Limb (tissue), 2 donors: Measurements from ENCODE around the gene CNBD2.
"Not testable (repeated sequence)": the region's sequence is repeated elsewhere in the genome, so short reads cannot be mapped to it uniquely, and the experiment has no call there.

ENCODE experiments used
- DNase-seq, 2 donors: peaks; one replicate each; pipeline ENCODE4 v3.0.0-alpha.2; 2016; ENCODE audit errors: extremely low spot score in 2 of 2

Gene CNBD2

DNA sequence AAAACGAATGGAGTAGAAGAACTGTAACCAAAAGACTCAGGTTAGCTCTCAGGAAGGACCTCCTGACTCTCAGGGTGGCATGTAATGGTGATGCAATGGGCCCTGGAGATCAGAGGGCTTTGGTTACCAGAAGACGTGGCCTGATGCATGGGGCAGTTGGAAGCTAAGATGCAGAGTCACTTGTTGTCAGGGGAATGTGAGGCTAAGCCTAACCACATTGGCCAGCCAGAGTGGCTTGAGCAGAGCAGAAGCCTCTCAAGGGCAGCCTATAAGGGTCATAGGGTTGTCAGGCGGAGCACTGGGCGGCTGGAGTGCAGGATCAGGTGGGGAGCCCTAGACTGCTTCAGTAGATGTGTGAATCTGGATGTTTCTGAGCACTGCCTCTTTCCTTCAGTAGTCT, 5.9 kb downstream of the CNBD2 start:
- no peak for DNase-seq

GRCh38 chr20:35975576-35976373, 7.4 kb downstream of the CNBD2 start:
- DNase-seq, result no peak

DNA sequence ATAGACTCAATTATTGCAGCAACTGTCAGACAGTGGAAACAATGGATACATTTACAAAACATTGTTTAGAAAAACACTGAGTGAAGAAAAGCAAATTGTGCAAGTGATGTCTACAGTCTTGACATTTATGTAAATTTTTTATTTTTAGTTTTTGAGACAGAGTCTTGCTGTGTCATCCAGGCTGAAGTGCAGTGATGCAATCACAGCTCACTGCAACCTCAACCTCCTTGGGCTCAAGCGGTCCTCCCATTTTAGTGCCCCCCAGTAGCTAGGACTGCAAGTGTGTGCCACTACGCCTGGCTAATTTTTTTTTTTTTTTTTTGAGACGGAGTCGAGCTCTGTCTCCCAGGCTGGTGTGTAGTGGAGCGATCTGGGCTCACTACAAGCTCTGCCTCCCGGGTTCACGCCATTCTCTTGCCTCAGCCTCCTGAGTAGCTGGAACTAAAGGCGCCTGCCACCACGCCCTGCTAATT, 9.7 kb downstream of the CNBD2 start:
- DNase-seq, result no peak

DNA sequence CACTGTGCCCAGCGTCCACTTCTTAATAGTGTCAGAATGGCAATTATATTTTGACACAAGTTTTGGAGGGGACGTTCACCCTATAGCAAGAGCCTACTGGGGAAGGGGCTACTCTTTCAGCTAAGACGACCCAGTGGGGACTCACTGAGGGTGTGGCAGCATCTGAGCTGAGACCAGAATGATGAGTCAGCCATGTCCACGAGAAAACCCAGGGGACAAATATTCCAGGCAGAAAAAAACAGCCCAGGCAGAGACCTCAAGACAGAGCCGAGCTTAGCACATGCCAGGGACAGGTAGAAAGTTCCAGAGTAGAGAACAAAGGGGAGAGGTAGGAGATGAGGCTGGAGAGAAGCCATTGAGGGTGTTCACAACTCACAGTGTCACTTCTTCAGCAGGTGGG, 11.2 kb downstream of the CNBD2 start:
- DNase-seq, result no peak

DNA sequence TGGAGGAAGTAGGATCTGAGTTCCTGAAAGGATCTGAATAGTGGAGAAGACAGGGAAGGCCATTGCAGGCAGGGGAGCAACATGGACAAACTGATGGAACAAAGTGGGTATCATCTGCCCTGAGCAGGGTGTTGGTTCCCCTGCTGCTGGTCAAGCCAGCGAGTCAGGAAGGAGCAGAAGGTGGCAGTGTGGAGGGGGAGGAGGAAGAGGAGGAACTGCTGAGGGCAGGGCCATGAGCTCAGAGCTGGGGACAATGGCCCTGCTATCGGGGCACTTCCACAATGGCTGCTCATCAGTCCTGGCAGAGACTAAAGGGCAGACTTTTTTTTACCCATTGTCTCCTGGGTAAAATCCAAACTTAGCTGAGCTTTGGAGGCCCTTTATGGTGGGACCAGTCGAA, 13.6 kb downstream of the CNBD2 start:
- no peak for DNase-seq

DNA sequence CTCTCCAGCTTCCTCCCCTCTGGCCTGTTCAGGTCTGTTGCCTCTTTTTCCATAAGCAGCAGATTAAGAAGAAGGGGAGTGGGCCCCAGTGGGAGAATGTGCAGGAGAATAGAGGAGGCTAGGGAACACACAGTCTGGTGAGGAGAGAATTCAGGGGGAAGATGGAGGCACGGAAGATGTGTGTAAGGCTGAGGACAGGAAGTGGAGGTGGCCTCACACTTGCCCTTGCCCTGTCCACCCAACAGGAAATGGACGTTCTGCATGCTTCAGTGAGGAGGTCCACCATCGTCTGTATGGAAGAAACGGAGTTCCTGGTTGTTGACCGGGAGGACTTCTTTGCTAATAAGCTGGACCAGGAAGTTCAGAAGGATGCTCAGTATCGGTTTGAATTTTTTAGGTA, 16.0 kb downstream of the CNBD2 start:
- DNase-seq, result no peak

- no peak for DNase-seq
Measured at GRCh38 chr20:35985806-35986205, 17.4 kb downstream of the CNBD2 start.

DNA sequence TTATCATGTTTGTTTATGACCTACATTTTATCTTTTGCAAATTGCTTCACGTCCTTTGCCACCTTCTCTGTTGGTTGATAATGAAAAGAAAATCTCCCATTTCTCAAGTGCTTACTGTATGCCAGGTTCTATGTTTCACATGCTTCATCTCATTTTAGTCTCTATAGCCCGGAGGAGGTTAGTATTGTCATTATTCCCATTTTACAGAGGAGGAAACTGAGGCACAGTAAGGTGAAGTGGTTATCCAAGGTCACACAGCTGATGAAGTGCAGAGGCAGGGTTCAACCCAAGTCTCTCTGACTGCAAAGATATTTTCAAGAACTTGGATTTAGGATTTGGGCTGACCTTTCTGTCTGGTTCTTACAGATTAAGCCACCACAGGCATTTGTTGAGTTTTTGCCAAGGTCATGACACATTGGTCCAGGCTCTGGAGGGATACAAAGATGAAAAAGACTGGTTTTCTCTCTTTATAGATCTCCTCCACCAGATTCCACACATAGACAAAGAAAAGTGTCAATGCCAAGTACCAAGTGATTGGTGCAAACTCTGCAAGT, 20.6 kb downstream of the CNBD2 start:
- no peak for DNase-seq

DNA sequence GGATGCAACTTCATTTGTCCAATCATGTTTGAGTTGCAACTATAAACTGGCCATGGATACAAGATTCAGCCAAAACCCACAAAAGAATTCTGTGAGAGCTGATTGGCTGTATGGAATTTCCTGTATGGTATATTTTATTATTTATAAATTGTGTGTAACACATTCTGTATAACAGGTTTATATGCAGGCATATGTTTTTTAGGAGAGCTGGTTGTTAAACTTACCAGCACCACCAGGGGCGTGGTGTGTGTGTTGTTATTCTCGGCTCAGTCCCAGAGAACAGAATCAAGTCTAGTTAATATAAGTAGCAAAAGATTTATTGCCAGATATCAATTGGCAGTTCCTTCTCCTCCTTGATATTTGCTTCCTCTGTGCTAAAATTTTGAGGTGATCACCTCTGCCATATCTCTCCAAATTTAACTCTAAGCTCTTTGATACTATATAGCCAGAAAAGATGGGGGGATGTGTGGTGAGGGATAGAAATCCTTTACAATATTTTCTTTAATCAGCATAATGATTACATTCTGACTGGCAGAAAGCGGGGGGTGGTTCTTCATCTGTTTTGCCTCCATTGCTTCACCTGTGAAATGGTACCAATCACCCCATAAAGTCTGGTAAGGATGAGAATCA, 22.9 kb downstream of the CNBD2 start:
- peak; percentile 30 to 40 for DNase-seq

GRCh38 chr20:35992713-35993335, 24.4 kb downstream of the CNBD2 start:
- DNase-seq, result peak; percentile 44 to 76

GRCh38 chr20:35994994-35995453, 26.6 kb downstream of the CNBD2 start:
- peak; percentile 82 to 88 for DNase-seq

DNA sequence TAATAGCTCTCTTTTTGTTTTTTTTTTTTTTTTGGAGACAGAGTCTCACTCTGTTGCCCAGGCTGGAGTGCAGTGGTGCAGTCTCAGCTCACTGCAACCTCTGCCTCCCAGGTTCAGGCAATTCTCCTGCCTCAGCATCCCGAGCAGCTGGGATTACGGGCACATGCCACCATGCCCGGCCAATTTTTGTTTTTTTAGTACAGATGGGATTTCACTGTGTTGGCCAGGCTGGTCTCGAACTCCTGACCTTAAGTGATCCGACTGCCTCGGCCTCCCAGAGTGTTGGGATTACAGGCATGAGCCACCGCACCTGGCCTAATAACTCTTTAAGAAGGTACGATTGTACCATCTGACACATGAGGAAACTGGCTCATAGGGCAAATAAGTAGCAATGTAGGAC, 28.1 kb downstream of the CNBD2 start:
- DNase-seq, result not testable (repeated sequence)

- not testable (repeated sequence) for DNase-seq
Measured at GRCh38 chr20:36001331-36001730, 32.9 kb downstream of the CNBD2 start.

DNA sequence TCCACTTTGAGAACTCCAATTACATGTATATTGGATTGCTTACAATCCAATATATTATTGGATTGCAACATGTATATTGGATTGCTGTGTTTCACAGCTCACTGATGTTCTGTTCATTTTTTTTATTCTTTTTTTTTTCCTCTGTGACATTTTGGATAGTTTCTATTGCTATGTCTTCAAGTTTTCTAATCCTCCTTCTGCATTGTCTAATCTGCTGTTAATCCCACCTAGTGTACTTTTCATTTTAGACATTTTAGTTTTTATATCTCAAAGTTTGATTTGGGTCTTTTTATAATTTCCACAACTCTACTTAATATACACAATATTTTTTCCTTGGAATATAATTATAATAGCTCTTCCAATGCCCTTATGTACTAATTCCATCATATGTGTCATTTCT, 34.5 kb downstream of the CNBD2 start:
- no peak for DNase-seq

DNA sequence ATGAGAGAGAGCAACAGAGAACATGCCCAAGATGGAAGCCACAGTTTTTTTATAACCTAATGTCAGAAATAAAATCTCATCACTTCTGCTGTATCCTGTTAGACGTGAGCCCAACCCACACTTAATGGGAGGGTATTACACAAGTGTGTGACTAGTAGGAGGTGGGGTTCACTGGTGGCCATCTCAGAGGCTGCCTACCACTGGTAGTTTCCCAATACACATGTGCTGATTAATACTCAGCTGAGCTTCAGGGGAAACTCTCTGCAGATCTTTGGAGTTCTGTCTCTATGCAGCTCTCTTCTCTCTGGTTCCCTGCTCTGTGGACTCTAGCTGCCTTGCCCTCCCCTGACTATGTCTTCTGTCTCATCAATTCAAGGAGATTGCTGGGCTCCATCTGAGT, 35.7 kb downstream of the CNBD2 start:
- DNase-seq, result no peak

DNA sequence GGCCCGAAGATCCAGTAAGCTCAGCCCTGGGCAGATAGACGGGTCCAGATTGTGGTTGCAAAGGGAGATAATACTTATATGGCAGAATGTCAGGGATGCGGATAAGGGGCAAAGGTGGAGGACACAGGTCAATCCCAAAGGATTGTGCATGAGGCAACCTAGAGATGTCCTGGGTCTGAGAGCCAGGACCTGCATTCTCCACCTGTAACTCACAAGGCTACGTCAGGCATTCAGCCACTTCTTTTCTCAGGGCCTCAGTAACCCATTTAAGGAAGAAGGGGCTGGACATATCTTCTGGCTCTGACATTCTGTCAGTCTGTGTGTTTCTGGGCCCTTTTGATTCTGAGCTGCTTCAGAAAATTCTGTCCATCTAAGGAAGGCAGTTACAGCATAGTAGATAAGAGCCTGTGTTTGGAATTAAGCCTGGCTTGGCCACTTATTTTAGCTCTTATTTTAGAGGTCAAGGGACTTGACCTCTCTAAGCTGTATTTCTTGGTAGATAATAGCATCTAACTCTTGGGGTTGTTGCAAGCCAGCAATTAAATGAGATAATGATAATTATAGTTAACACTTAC, 40.2 kb downstream of the CNBD2 start:
- DNase-seq, result no peak

- no peak for DNase-seq
Measured at GRCh38 chr20:36010076-36010475, 41.7 kb downstream of the CNBD2 start.

DNA sequence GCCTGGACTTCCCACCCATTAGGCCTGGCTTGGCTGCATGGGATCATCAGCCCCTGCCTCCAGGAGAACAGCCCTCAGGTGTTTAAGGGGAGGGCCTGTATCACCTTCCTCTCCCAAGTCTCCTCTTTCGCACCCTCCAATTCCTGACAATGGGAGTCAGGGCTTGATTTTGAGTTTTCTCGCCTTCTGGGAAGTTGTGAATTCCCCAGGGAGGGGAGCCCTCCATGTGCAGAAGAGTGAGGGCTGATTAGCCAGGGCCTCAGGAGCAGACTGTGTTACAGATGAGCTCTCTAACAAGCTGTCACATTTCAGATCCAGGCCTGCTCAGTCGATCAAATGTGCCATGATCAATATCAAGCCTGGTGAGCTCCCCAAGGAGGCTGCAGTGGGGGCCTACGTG, 42.4 kb downstream of the CNBD2 start:
- no peak for DNase-seq

DNA sequence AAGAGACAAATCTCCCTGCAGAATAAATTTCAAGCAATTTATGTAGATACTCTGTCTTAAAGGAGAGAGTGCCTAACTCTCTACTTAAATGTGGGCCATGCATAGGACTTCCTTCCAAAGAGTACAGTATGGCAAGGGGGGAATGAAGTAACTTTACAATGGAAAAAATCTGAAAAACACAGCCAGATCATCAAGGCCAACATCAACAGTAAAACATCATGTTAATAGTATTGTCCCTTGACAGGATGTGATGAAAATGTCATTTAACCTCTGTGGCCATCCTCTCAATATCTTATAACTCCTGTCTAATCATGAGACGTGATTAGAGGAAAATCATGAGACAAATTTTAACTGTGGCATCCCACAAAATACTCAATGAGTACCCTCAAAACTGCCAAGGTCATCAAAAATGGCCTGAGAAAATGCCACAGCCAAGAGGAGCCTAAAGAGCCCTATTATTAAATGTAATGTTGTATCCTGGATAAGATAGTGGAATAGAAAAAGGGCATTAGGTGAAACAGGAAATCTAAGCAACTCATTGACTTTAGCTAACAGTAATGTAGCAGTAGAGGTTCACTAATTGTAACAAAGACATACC, 47.5 kb downstream of the CNBD2 start:
- no peak for DNase-seq

- peak; percentile 33 to 45 for DNase-seq
Measured at GRCh38 chr20:36017048-36017951, 48.9 kb downstream of the CNBD2 start.
